NB4 (cell line): ENCODE data around the gene THAP12.

Source experiments
- MYC ChIP-seq: IDR thresholded peaks from 2 replicates; pipeline ENCODE4 v1.6.1; 2011; ENCODE audit warnings: low read depth, low read length
- POLR2A ChIP-seq: IDR thresholded peaks from 2 replicates; pipeline ENCODE4 v1.6.1; 2011; ENCODE audit warnings: mild to moderate bottlenecking; ENCODE audit not compliant: insufficient read length; ENCODE audit errors: extremely low read depth
- TF ChIP-seq, protein P1 (sequence below): IDR thresholded peaks from one replicate; pipeline ENCODE4 v1.5.1; 2012; ENCODE audit warnings: low read depth, low read length
- TF ChIP-seq, protein P2 (sequence below): IDR thresholded peaks from 2 replicates; pipeline ENCODE4 v1.6.1; 2011; ENCODE audit warnings: low read depth, low read length

DNA sequence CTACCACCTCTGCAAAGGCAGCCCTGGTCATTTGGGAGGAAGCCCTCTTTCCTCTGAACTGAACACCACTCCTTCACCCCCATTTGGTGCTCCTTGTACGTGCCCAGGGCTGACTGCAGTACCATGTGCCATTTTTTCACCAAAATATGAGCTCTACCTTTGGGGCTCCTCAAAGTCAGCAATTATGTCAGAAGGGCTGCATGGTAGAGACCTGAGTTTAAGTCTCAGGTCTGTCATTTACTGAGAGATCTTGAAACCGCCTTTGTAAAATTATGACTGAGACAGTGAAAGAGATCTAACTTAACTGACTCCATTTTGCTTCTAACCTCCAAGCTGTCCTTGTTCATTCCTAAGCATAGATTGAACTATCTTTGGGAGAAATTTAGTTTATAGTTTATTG lies 58.0 kb downstream of the THAP12 start:
- TF ChIP-seq, protein P1, sequence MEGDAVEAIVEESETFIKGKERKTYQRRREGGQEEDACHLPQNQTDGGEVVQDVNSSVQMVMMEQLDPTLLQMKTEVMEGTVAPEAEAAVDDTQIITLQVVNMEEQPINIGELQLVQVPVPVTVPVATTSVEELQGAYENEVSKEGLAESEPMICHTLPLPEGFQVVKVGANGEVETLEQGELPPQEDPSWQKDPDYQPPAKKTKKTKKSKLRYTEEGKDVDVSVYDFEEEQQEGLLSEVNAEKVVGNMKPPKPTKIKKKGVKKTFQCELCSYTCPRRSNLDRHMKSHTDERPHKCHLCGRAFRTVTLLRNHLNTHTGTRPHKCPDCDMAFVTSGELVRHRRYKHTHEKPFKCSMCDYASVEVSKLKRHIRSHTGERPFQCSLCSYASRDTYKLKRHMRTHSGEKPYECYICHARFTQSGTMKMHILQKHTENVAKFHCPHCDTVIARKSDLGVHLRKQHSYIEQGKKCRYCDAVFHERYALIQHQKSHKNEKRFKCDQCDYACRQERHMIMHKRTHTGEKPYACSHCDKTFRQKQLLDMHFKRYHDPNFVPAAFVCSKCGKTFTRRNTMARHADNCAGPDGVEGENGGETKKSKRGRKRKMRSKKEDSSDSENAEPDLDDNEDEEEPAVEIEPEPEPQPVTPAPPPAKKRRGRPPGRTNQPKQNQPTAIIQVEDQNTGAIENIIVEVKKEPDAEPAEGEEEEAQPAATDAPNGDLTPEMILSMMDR: no peak
- no peak for TF ChIP-seq POLR2A
- TF ChIP-seq, protein P2, sequence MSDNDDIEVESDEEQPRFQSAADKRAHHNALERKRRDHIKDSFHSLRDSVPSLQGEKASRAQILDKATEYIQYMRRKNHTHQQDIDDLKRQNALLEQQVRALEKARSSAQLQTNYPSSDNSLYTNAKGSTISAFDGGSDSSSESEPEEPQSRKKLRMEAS: no peak
- TF ChIP-seq MYC: no peak
